Stomach (tissue), 9 donors: ENCODE results near the gene HEATR3. TPM values are rescaled to one million over a fixed set of nuclear protein-coding genes. Genes with fewer than 3 reads are reported as not detected.

Source experiments
- DNase-seq, 2 donors: peaks; one replicate each; pipeline versions ENCODE4 v3.0.0 to v3.0.0-alpha.2; 2013 to 2019
- H3K27ac ChIP-seq, 5 donors: fragments of 200-600 bp in 4 of 5; sonication (generic) in 4 of 5; one replicate each; pipeline ENCODE4 v1.5.1; 2013 to 2019; ENCODE audit warnings: mild to moderate bottlenecking in 1 of 5, moderate library complexity in 1 of 5
- H3K27me3 ChIP-seq, 3 donors: fragments of 200-600 bp; sonication (generic); one replicate each; pipeline ENCODE4 v1.5.1; 2017 to 2019; ENCODE audit warnings: mixed run types in 1 of 3
- H3K36me3 ChIP-seq, 4 donors: fragments of 200-600 bp; sonication (generic); 1 replicate in 3 of 4; 2 replicates in 1 of 4; pipeline ENCODE4 v1.5.1; 2016 to 2019
- H3K4me1 ChIP-seq, 4 donors: fragments of 200-600 bp; sonication (generic); one replicate each; pipeline ENCODE4 v1.5.1; 2016 to 2019
- H3K4me3 ChIP-seq, 4 donors: fragments of 200-600 bp; sonication (generic) in 3 of 4; one replicate each; pipeline ENCODE4 v1.5.1; 2016 to 2019; ENCODE audit warnings: mild to moderate bottlenecking in 1 of 4
- H3K9me3 ChIP-seq, 4 donors: fragments of 200-600 bp; sonication (generic); one replicate each; pipeline ENCODE4 v1.5.1; 2016 to 2019
- CTCF ChIP-seq, 7 experiments: fragments of 450-650 bp in 4 of 7; fragments of 200-600 bp in 3 of 7; sonication (generic) in 3 of 7; IDR thresholded peaks; one replicate each; pipeline ENCODE4 v1.5.1; 2016 to 2019; ENCODE audit warnings: antibody characterized with exemption in 7 of 7, control low read depth in 2 of 7, mild to moderate bottlenecking in 1 of 7
- EP300 ChIP-seq: sonication (generic); formaldehyde crosslinking; IDR thresholded peaks from one replicate; pipeline ENCODE4 v1.6.1; 2017; ENCODE audit warnings: antibody characterized with exemption
- POLR2A ChIP-seq, 4 donors: fragments of 450-650 bp; IDR thresholded peaks; one replicate each; pipeline ENCODE4 v1.6.1; 2016; ENCODE audit warnings: antibody characterized with exemption in 4 of 4, control low read depth in 2 of 4, mild to moderate bottlenecking in 1 of 4, moderate library complexity in 1 of 4
- POLR2AphosphoS5 ChIP-seq, 3 donors: sonication (generic); formaldehyde crosslinking; IDR thresholded peaks; one replicate each; pipeline ENCODE4 v1.6.1; 2016; ENCODE audit warnings: antibody characterized with exemption in 3 of 3
- WGBS, 5 donors: extraction: QIAGEN DNeasy Blood & Tissue Kit in 3 of 5; methylation state at CpG; one replicate each; pipeline versions ENCODE4 v1.1.5 to v1.1.7; 2013 to 2018; 5-methylcytosine and 5-hydroxymethylcytosine counted together
- intact Hi-C: fragments of 100-400 bp; cut with DNase I; formaldehyde crosslinking; loops from one replicate; pipeline ENCODE4 v1.15.1; 2023; ENCODE audit warnings: low total_unique reads
- polyA plus RNA-seq, 3 donors: library from polyadenylated mRNA; stranded (reverse); fragments of 200-250 nt; gene quantifications; one replicate each; pipeline ENCODE4 v1.2.3, GENCODE V29; 2013
- total RNA-seq, 5 donors: library from RNA; depleted of rRNA; stranded (reverse); fragments of >200 nt; gene quantifications; one replicate each; pipeline versions ENCODE4 v1.1.0 to v1.2.3, GENCODE V29; 2014 to 2016
- donor health status: healthy with polysubstance abuse.
- donor health status: Bipolar disorder and iron deficiency.
- donor health status: healthy.

The HEATR3 gene
- total and polyA plus RNA-seq, 8 donors, result 4.1 to 45.1 (median 15.4) TPM

- no peak for DNase-seq
- H3K27ac ChIP-seq, result no peak overlapping the region
- no peaks in the 10 kb centered on the region for H3K4me1 ChIP-seq
- H3K9me3 ChIP-seq, result no peaks in the 10 kb centered on the region
- H3K27me3 ChIP-seq, result no peaks in the 10 kb centered on the region
- peaks cover 17 to 91% (median 90%) of the 10 kb centered on the region in 4 donors for H3K36me3 ChIP-seq
- TF ChIP-seq POLR2AphosphoS5 (IDR thresholded peaks at IDR 0.05), result no peak
- TF ChIP-seq CTCF (IDR thresholded peaks at IDR 0.05), result no peak
- no peak for TF ChIP-seq POLR2A (IDR thresholded peaks at IDR 0.05)
- no peak overlapping the region for H3K4me3 ChIP-seq
- intact Hi-C loops, result no loop called here
- WGBS, 5 donors, result 79 to 92% (median 84%) methylated on average over 9 of the region's 9 CpGs
Measured at GRCh38 chr16:50079397-50080140, 13.8 kb downstream of the HEATR3 start.

GRCh38 chr16:50081428-50082018, 15.8 kb downstream of the HEATR3 start:
- DNase-seq, result no peak
- Histone ChIP-seq H3K4me3 (no peak overlapping the region), H3K9me3 (no peaks in the 10 kb centered on the region), H3K27ac (no peak overlapping the region), H3K27me3 (no peaks in the 10 kb centered on the region), H3K36me3 (peaks cover 36 to 95% (median 91%) of the 10 kb centered on the region in 4 donors), H3K4me1 (no peaks in the 10 kb centered on the region)
- WGBS, 5 donors, result 85 to 90% (median 89%) methylated on average over 7 of the region's 7 CpGs
- intact Hi-C loops, result no loop called here
- TF ChIP-seq EP300 (no peak), CTCF (IDR thresholded peaks at IDR 0.05) (no peak), POLR2AphosphoS5 (IDR thresholded peaks at IDR 0.05) (no peak), POLR2A (IDR thresholded peaks at IDR 0.05) (no peak)

- Histone ChIP-seq H3K27ac (no peak overlapping the region), H3K4me1 (no peaks in the 10 kb centered on the region), H3K9me3 (no peaks in the 10 kb centered on the region), H3K27me3 (no peaks in the 10 kb centered on the region), H3K36me3 (peaks cover 42 to 97% (median 92%) of the 10 kb centered on the region in 4 donors), H3K4me3 (no peak overlapping the region)
- TF ChIP-seq EP300, result no peak
- TF ChIP-seq CTCF (IDR thresholded peaks at IDR 0.05), result no peak
- no peak for TF ChIP-seq POLR2A (IDR thresholded peaks at IDR 0.05)
- no peak for TF ChIP-seq POLR2AphosphoS5 (IDR thresholded peaks at IDR 0.05)
- intact Hi-C loops, result no loop called here
- DNase-seq, result no peak
- 75 to 87% (median 85%) methylated on average over 8 of the region's 8 CpGs for WGBS, 5 donors
Measured at GRCh38 chr16:50083996-50084395, 18.2 kb downstream of the HEATR3 start.

GRCh38 chr16:50086176-50086575, 20.4 kb downstream of the HEATR3 start:
- intact Hi-C loops, result no loop called here
- Histone ChIP-seq H3K27ac (no peak overlapping the region), H3K9me3 (no peaks in the 10 kb centered on the region), H3K4me3 (no peak overlapping the region), H3K27me3 (no peaks in the 10 kb centered on the region), H3K4me1 (no peaks in the 10 kb centered on the region), H3K36me3 (peaks cover 33 to 92% (median 90%) of the 10 kb centered on the region in 4 donors)
- TF ChIP-seq POLR2AphosphoS5 (IDR thresholded peaks at IDR 0.05), result no peak
- TF ChIP-seq EP300, result no peak
- 93 to 97% (median 94%) methylated on average over 6 of the region's 6 CpGs for WGBS, 5 donors
- no peak for DNase-seq

GRCh38 chr16:50088302-50088701, 22.5 kb downstream of the HEATR3 start:
- 78 to 93% (median 86%) methylated on average over 3 of the region's 3 CpGs for WGBS, 5 donors
- intact Hi-C loops, result no loop called here
- Histone ChIP-seq H3K4me1 (no peaks in the 10 kb centered on the region), H3K36me3 (peaks cover 33 to 90% (median 82%) of the 10 kb centered on the region in 4 donors), H3K9me3 (no peaks in the 10 kb centered on the region), H3K4me3 (no peak overlapping the region), H3K27ac (no peak overlapping the region), H3K27me3 (no peaks in the 10 kb centered on the region)
- TF ChIP-seq POLR2A (IDR thresholded peaks at IDR 0.05), result no peak
- TF ChIP-seq CTCF (IDR thresholded peaks at IDR 0.05), result no peak
- TF ChIP-seq EP300, result no peak
- TF ChIP-seq POLR2AphosphoS5 (IDR thresholded peaks at IDR 0.05), result no peak
- no peak for DNase-seq
